Neural cell (in vitro differentiated cells): ENCODE results near the gene ARHGAP45. TPM values are rescaled to one million over a fixed set of nuclear protein-coding genes. Genes with fewer than 3 reads are reported as not detected.
A peak's percentile ranks its signal among the peaks of the same experiment; 100 is the strongest.

Source experiments
- H2AFZ ChIP-seq: fragments of 200-600, 300-800 bp; sonication (generic), shearing (Covaris generic); 2 replicates; pipeline ENCODE4 v1.6.0; 2014; ENCODE audit warnings: low read depth, mild to moderate bottlenecking, antibody characterized with exemption, low read length, moderate library complexity
- H3F3A ChIP-seq: fragments of 200-600 bp; shearing (Covaris generic); 2 replicates; pipeline ENCODE4 v1.6.1; 2016; ENCODE audit warnings: mild to moderate bottlenecking, moderate library complexity, mixed read lengths, antibody characterized with exemption, low read length; ENCODE audit not compliant: insufficient read depth, poor library complexity, severe bottlenecking
- H3K27ac ChIP-seq: fragments of 200-600, 300-800 bp; sonication (generic), shearing (Covaris generic); 2 replicates; pipeline ENCODE4 v1.5.1; 2014; ENCODE audit warnings: mild to moderate bottlenecking, low read length, moderate library complexity
- H3K27me3 ChIP-seq: fragments of 300-800, 200-600 bp; sonication (generic), shearing (Covaris generic); 2 replicates; pipeline ENCODE4 v1.6.0; 2014; ENCODE audit warnings: mild to moderate bottlenecking, low read depth, low read length, moderate library complexity; ENCODE audit not compliant: insufficient read depth
- H3K36me3 ChIP-seq: fragments of 300-800, 200-600 bp; sonication (generic), shearing (Covaris generic); 2 replicates; pipeline ENCODE4 v1.5.1; 2014; ENCODE audit warnings: mild to moderate bottlenecking, antibody characterized with exemption, low read length, moderate library complexity; ENCODE audit not compliant: insufficient read depth
- H3K4me2 ChIP-seq: fragments of 300-800, 200-600 bp; sonication (generic), shearing (Covaris generic); 2 replicates; pipeline ENCODE4 v1.6.0; 2014; ENCODE audit warnings: mild to moderate bottlenecking, low read length
- H3K4me3 ChIP-seq: fragments of 300-800, 200-600 bp; sonication (generic), shearing (Covaris generic); 2 replicates; pipeline ENCODE4 v1.5.1; 2014; ENCODE audit warnings: mild to moderate bottlenecking, low read length, moderate library complexity
- H3K79me2 ChIP-seq: fragments of 200-600 bp; shearing (Covaris generic); replicated peaks from 2 replicates; pipeline ENCODE4 v1.6.0; 2014; ENCODE audit warnings: mild to moderate bottlenecking, low read length, moderate library complexity; ENCODE audit not compliant: insufficient read depth
- H3K9ac ChIP-seq: fragments of 300-800, 200-600 bp; sonication (generic), shearing (Covaris generic); 2 replicates; pipeline ENCODE4 v1.6.1; 2016; ENCODE audit warnings: mild to moderate bottlenecking, low read length, mixed read lengths
- H3K9me2 ChIP-seq: fragments of 200-600 bp; shearing (Covaris generic); 2 replicates; pipeline ENCODE4 v1.6.1; 2016; ENCODE audit warnings: mild to moderate bottlenecking, low read length, mixed read lengths; ENCODE audit not compliant: insufficient read depth
- H3K9me3 ChIP-seq: fragments of 200-600, 300-800 bp; sonication (generic), shearing (Covaris generic); 2 replicates; pipeline ENCODE4 v1.6.1; 2016; ENCODE audit warnings: mild to moderate bottlenecking, mixed run types, low read length, moderate library complexity, mixed read lengths
- H4K20me1 ChIP-seq: fragments of 200-600 bp; shearing (Covaris generic); 2 replicates; pipeline ENCODE4 v1.6.1; 2016; ENCODE audit warnings: mild to moderate bottlenecking, mixed run types; ENCODE audit not compliant: insufficient read depth
- EZH2 ChIP-seq: fragments of 200-600, 300-800 bp; shearing (Covaris generic), sonication (generic); IDR thresholded peaks from 2 replicates; pipeline ENCODE4 v1.6.1; 2014; ENCODE audit warnings: antibody characterized with exemption, low read length, borderline replicate concordance, mild to moderate bottlenecking; ENCODE audit not compliant: insufficient read depth, poor library complexity, severe bottlenecking
- MXI1 ChIP-seq: fragments of 450-650 bp; conservative IDR thresholded peaks from 2 replicates; pipeline ENCODE4 v1.6.1; 2014; ENCODE audit warnings: antibody characterized with exemption, mild to moderate bottlenecking; ENCODE audit not compliant: poor library complexity, severe bottlenecking
- POLR2AphosphoS5 ChIP-seq: IDR thresholded peaks from 2 replicates; pipeline ENCODE4 v1.6.1; 2012
- RAD21 ChIP-seq: fragments of 450-650 bp; conservative IDR thresholded peaks from 2 replicates; pipeline ENCODE4 v1.6.1; 2014; ENCODE audit warnings: antibody characterized with exemption, mild to moderate bottlenecking, moderate library complexity
- SMC3 ChIP-seq: fragments of 450-650 bp; conservative IDR thresholded peaks from 2 replicates; pipeline ENCODE4 v1.6.1; 2014; ENCODE audit warnings: antibody characterized with exemption, mild to moderate bottlenecking, moderate library complexity; ENCODE audit not compliant: poor library complexity
- TAF1 ChIP-seq: IDR thresholded peaks from 2 replicates; pipeline ENCODE4 v1.6.1; 2012; ENCODE audit warnings: low read depth
- polyA plus RNA-seq: library from polyadenylated mRNA; depleted of rRNA; stranded (reverse); fragments of >200 nt; gene quantifications from 2 replicates; pipeline ENCODE4 v1.2.3, GENCODE V29; 2014
- TF ChIP-seq, protein P1 (sequence below): fragments of 450-650 bp; IDR thresholded peaks from 2 replicates; pipeline ENCODE4 v1.5.1; 2014; ENCODE audit warnings: antibody characterized with exemption, mild to moderate bottlenecking, moderate library complexity; ENCODE audit not compliant: poor library complexity, severe bottlenecking

ARHGAP45 gene
- polyA plus RNA-seq, 1 donor from 2014 or later, result 3.3 TPM

DNA sequence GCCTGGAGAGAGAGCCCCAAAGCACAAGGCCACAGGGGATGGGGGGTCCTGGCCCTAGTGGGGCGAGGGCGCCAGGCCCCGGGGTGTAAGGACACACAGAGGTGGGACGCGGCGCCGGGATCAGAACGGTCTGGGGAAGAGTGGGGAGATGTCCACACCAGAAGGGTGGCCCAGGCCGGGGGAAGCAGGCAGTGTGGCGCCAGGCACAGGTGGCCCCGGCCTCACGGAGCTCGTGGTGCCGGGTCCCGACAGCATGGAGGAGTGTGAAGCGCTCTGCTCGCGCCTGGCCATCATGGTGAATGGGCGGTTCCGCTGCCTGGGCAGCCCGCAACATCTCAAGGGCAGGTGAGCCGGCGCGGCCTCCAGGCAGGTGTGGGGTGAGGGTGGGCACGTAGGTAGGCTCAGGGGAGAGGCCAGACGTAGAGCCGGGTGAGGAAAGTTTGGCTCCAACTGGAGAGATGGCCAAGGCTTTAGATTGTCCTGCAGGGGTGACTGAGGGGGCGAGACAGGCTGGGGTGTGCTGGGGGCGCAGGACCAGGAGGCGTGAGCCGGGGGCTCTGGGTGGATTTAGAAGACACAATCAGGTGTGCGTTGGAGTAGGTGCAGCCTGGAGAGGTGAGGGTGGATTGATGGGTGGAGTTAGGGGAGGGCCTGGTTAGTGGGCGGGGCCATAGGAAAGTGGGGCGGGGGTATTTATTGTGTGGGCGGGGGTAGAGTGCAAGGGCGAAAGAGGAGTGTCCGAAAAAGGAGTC lies 2.9 kb upstream of the ARHGAP45 start:
- Histone ChIP-seq H3F3A (no peaks in the 10 kb centered on the region), H3K36me3 (no peaks in the 10 kb centered on the region), H3K4me2 (no peak overlapping the region), H2AFZ (no peak overlapping the region), H3K4me3 (no peak overlapping the region), H3K9me3 (no peaks in the 10 kb centered on the region), H4K20me1 (no peaks in the 10 kb centered on the region), H3K79me2 (no peaks in the 10 kb centered on the region), H3K9me2 (no peaks in the 10 kb centered on the region), H3K9ac (no peak overlapping the region), H3K27ac (no peak overlapping the region), H3K27me3 (peaks cover 22% of the 10 kb centered on the region)
- no peak for TF ChIP-seq POLR2AphosphoS5

DNA sequence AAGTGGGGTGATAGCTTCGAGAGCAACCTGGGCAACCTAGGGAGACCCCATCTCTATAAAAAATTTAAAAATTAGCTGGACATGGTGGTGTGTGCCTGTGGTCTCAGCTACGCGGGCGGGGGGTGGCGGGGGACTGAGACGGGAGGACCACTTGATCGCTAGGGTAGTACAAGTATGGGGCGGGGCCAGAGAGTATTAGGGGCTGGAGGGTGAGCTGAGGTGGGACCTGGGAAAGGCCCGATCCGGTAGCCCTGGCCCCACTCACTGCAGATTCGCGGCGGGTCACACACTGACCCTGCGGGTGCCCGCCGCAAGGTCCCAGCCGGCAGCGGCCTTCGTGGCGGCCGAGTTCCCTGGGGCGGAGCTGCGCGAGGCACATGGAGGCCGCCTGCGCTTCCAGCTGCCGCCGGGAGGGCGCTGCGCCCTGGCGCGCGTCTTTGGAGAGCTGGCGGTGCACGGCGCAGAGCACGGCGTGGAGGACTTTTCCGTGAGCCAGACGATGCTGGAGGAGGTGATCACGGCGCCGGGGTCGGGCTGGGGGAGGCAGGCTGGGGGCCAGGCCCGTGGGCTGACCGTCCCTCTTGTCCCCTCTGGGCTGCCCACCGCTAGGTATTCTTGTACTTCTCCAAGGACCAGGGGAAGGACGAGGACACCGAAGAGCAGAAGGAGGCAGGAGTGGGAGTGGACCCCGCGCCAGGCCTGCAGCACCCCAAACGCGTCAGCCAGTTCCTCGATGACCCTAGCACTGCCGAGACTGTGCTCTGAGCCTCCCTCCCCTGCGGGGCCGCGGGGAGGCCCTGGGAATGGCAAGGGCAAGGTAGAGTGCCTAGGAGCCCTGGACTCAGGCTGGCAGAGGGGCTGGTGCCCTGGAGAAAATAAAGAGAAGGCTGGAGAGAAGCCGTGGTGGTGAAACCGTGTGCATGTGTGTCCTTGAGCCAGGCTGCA lies 2.0 kb upstream of the ARHGAP45 start:
- Histone ChIP-seq H2AFZ (no peak overlapping the region), H3K9ac (no peak overlapping the region), H3F3A (no peaks in the 10 kb centered on the region), H3K9me2 (no peaks in the 10 kb centered on the region), H3K36me3 (no peaks in the 10 kb centered on the region), H3K9me3 (no peaks in the 10 kb centered on the region), H4K20me1 (no peaks in the 10 kb centered on the region), H3K27ac (no peak overlapping the region), H3K4me3 (no peak overlapping the region), H3K4me2 (no peak overlapping the region), H3K79me2 (no peaks in the 10 kb centered on the region), H3K27me3 (peaks cover 28% of the 10 kb centered on the region)
- TF ChIP-seq, protein P1, sequence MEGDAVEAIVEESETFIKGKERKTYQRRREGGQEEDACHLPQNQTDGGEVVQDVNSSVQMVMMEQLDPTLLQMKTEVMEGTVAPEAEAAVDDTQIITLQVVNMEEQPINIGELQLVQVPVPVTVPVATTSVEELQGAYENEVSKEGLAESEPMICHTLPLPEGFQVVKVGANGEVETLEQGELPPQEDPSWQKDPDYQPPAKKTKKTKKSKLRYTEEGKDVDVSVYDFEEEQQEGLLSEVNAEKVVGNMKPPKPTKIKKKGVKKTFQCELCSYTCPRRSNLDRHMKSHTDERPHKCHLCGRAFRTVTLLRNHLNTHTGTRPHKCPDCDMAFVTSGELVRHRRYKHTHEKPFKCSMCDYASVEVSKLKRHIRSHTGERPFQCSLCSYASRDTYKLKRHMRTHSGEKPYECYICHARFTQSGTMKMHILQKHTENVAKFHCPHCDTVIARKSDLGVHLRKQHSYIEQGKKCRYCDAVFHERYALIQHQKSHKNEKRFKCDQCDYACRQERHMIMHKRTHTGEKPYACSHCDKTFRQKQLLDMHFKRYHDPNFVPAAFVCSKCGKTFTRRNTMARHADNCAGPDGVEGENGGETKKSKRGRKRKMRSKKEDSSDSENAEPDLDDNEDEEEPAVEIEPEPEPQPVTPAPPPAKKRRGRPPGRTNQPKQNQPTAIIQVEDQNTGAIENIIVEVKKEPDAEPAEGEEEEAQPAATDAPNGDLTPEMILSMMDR, result peak; percentile 59
- no peak for TF ChIP-seq RAD21

DNA sequence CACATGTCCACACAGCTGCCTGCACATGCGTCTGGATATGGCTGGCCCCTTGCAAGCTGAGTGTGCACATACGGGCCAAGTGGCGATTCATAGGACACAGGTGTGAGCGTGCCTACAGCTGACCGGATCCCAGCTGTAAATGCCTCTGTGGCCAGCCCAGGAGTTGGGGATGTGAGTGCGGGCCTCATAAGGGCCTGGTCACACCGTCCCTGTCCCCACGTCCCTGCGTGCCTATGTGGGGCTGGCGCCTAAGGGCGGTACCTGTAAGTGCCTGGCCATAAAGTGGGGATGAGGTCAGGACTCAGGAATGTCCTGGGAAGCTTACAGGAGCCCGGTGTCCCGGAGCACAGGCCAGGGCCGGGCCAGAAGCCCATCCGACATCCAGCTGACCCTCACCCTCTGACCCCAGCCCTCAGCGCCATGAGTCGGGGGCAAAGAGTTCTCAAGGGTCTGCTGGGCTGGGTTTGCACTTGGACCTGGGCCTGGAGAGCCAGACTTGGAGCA lies 1.3 kb upstream of the ARHGAP45 start:
- Histone ChIP-seq H4K20me1 (no peaks in the 10 kb centered on the region), H3K9me2 (no peaks in the 10 kb centered on the region), H3K79me2 (no peaks in the 10 kb centered on the region), H3K4me2 (no peak overlapping the region), H3K9me3 (no peaks in the 10 kb centered on the region), H3K27ac (no peak overlapping the region), H3K36me3 (no peaks in the 10 kb centered on the region), H3K9ac (no peak overlapping the region), H3K27me3 (peaks cover 36% of the 10 kb centered on the region), H3F3A (no peaks in the 10 kb centered on the region), H2AFZ (no peak overlapping the region), H3K4me3 (no peak overlapping the region)
- TF ChIP-seq TAF1, result no peak
- TF ChIP-seq, protein P1, result no peak
- no peak for TF ChIP-seq EZH2
- TF ChIP-seq MXI1, result no peak
- TF ChIP-seq POLR2AphosphoS5, result no peak
- TF ChIP-seq SMC3, result no peak
